Mucosa of stomach (tissue), 1 donor: ENCODE data around the gene TMEM131L.
"Not testable (repeated sequence)": the region's sequence is repeated elsewhere in the genome, so short reads cannot be mapped to it uniquely, and the experiment has no call there.

Experiments
- H3K27me3 ChIP-seq: one replicate; pipeline ENCODE4 v1.7.0; 2013; ENCODE audit warnings: mild to moderate bottlenecking, low read length; ENCODE audit not compliant: control insufficient read depth, insufficient read depth
- H3K36me3 ChIP-seq: one replicate; pipeline ENCODE4 v1.7.0; 2013; ENCODE audit warnings: low read length; ENCODE audit not compliant: control insufficient read depth, insufficient read depth
- H3K4me1 ChIP-seq: one replicate; pipeline ENCODE4 v1.7.0; 2013; ENCODE audit warnings: mild to moderate bottlenecking, low read length; ENCODE audit not compliant: control insufficient read depth, insufficient read depth
- H3K4me3 ChIP-seq: one replicate; pipeline ENCODE4 v1.7.0; 2013; ENCODE audit warnings: low read length
- H3K9ac ChIP-seq: one replicate; pipeline ENCODE4 v1.7.0; 2013; ENCODE audit warnings: mild to moderate bottlenecking, low read length, moderate library complexity
- H3K9me3 ChIP-seq: one replicate; pipeline ENCODE4 v1.7.0; 2013; ENCODE audit warnings: mild to moderate bottlenecking, low read length, moderate library complexity; ENCODE audit not compliant: control insufficient read depth
- donor health status: Pancreatic carcinoma.

The TMEM131L gene

DNA sequence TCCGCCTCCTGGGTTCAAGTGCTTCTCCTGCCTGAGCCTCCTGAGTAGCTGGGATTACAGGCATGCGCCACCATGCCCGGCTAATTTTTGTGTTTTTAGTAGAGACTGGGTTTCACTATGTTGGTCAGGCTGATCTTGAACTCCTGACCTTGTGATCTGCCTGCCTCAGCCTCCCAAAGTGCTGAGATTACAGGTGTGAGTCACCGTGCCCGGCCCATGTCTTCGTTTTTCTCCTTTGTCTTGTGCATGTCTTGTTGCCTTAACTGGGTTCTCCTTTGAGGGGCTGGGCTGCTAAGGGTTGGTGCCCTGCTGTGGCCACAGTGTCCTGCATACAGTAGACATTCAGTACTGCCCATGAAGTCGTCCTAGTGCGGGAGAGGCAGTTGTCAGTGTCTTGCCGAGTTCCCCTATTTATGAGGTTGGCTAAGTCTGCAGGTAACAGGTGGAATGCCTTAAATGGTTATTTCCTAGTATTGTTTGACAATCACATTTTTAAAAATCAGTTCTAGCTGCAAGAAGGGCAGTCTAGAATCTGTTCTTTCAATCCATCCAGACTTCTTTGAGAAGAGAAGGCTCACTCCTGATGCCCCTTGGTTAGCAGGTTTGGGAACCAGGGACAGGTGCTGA, 5.0 kb downstream of the TMEM131L start:
- H3K4me3 ChIP-seq, H3K27me3 ChIP-seq, H3K9ac ChIP-seq, H3K9me3 ChIP-seq, H3K36me3 ChIP-seq: not testable (repeated sequence)
- H3K4me1 ChIP-seq, result peaks cover 15% of the 10 kb centered on the region

DNA sequence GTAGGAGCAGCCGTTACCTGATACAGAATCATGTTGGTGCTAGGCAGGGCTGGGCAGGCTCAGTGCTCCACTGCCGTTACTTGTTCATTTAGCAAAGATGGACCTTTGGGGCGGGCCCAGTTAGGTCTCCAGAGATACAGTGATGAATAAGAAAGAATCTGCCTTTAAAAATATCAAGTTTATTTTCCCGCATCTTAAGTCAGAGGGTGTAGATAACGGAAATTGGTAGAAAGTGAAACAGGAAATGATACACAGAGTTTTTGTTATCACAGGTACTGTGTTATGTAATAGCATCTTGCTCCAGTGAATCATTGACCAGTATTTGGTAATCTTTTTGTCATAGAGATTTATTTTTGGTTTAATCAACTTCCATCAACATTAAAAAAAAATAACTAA, 5.5 kb downstream of the TMEM131L start:
- H3K9me3 ChIP-seq, result no peaks in the 10 kb centered on the region
- H3K36me3 ChIP-seq, result no peaks in the 10 kb centered on the region
- no peak overlapping the region for H3K9ac ChIP-seq
- H3K4me3 ChIP-seq, result no peak overlapping the region
- H3K27me3 ChIP-seq, result no peaks in the 10 kb centered on the region
- peaks cover 15% of the 10 kb centered on the region for H3K4me1 ChIP-seq

DNA sequence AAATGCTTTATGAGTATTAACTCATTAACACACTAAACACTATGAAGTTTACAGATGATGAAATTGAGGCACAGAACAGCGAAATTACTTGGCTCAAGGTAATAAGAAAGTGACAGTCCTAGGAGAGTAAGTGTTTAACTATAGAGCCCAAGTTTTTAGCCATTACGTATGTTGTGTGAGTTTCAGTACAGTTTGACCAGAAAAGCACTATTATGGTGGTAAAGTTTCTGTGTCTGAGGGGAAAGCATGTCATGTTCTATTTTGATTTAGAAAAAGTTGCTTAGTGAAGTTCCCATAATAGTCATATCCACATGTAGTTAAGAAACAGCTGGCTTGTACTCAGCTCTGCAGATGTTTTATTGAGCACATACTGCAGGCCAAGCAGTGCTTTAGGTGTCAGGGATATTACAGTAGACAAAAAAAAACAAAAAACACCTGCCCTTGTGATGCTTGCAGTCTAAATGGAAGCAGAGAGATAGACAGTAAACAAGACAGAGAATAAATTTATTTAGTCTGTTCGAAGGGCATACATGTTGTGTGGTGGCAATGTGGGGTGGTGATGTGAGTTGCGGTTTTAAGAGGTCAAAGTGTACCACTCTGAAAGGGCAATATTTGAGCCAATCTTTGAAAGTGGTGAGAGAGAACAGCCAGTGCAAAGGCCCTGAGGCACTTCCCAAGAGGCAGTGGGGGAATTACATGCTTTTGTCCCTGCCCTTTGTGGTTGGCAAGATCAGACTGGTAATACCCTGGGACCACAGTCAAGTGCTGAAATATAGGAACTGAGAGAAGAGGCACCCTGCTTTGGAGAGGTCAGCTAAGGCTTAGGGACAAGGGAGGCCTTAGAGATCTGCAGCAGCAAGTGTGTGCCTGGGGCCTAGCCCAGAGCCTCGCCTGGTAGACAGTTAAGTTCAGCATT, 6.2 kb downstream of the TMEM131L start:
- Histone ChIP-seq H3K27me3 (no peaks in the 10 kb centered on the region), H3K9me3 (no peaks in the 10 kb centered on the region), H3K9ac (no peak overlapping the region), H3K4me3 (no peak overlapping the region), H3K4me1 (peaks cover 15% of the 10 kb centered on the region), H3K36me3 (no peaks in the 10 kb centered on the region)

DNA sequence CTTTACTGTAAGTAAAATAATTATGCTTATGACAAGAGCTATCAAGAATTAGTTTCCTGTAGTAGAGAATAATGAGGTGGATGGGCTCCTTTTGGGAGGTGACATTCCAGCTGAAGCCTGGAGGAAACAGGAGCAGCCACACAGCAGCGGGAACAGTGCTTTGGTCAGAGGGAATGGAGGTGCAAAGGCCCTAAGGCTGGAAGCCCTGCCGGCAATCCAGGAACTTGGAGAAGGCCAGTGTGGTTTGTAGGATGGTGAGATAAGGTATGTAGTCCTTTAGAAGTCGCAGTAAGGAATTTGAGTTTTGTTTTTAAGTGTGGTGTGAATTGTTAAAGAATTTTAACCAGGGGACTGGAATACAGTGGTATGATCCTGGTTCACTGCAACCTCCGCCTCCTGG, 8.1 kb downstream of the TMEM131L start:
- Histone ChIP-seq H3K4me1 (peaks cover 8% of the 10 kb centered on the region), H3K27me3 (no peaks in the 10 kb centered on the region), H3K9me3 (no peaks in the 10 kb centered on the region), H3K36me3 (no peaks in the 10 kb centered on the region), H3K4me3 (no peak overlapping the region), H3K9ac (no peak overlapping the region)

DNA sequence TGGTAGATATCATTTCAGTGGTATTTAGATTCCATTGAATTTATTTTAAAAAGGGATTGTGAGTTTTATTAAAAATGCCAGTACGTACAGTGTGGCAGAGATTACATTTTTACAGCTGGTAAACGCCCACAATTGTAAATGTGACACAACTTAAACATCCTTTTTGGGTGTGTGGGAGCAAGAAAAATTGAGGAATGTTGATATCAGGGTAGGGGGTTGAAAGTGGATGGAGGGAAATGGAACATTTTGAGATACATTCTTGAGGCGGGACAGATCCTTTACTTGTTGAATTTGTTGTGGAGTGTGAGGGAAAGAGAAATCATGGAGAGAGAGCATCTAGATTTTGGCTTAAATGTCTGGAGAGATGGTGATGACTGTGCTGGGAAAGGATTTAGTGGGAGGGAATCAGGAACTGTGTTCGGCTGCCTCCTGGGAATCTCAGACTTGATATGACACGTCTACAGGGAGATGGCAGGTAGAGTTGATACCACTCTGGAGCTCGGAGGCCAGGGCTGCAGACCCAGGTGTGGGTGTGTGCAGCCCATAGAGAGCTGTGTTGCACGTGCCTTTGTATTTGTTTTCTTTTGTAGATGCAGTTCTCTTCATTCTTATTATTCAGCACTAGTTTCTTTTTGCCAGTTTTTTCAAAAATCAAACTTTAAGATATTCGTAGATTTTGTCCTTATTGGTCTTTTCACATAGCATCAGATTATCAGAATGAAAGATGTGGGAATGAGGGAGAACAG, 10.8 kb downstream of the TMEM131L start:
- Histone ChIP-seq H3K4me1 (no peaks in the 10 kb centered on the region), H3K9ac (no peak overlapping the region), H3K36me3 (no peaks in the 10 kb centered on the region), H3K27me3 (no peaks in the 10 kb centered on the region), H3K9me3 (no peaks in the 10 kb centered on the region), H3K4me3 (no peak overlapping the region)

DNA sequence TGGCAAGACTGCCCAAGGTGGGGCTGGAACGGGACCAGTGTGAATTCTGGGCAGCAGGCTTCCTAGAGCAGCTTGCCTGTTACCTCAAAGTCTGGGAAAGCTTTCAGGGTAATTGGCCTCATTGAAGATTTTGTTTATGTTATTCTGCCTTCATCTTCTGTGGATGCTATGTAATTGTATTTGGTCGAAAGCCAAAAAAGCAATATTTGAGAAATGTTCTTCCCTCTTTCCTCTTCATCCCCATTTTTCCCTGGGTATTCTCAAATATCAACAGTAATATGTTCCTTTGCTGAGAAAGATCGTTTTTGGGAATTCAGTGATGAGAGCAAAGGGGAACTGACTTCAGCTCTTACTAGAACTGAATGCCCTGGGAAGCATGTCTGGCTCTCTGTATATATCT, 12.9 kb downstream of the TMEM131L start:
- H3K4me1 ChIP-seq, result peaks cover 10% of the 10 kb centered on the region
- H3K9me3 ChIP-seq, result no peaks in the 10 kb centered on the region
- H3K27me3 ChIP-seq, result no peaks in the 10 kb centered on the region
- H3K9ac ChIP-seq, result no peak overlapping the region
- H3K36me3 ChIP-seq, result no peaks in the 10 kb centered on the region
- H3K4me3 ChIP-seq, result no peak overlapping the region

DNA sequence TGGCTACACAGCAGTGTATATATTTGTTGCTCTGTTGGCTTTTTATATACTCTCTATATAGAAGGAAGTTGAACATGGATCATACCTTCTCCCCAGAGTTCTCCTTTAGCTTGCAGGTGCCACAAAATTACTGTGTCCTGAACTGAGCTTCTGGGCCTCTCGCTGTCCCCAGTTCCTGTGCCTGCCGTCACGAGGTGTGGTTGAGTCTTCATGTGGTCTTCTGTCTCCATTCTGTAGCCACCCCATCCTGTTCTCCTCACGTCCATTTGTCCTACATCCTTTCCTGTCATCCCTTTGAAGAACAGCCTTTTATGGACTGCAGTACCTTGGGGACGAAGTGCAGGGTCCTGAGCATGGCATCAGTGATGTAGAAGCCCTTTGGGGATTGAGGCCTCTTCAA, 14.5 kb downstream of the TMEM131L start:
- Histone ChIP-seq H3K27me3 (no peaks in the 10 kb centered on the region), H3K4me1 (peaks cover 11% of the 10 kb centered on the region), H3K36me3 (no peaks in the 10 kb centered on the region), H3K9ac (no peak overlapping the region), H3K4me3 (no peak overlapping the region), H3K9me3 (no peaks in the 10 kb centered on the region)

DNA sequence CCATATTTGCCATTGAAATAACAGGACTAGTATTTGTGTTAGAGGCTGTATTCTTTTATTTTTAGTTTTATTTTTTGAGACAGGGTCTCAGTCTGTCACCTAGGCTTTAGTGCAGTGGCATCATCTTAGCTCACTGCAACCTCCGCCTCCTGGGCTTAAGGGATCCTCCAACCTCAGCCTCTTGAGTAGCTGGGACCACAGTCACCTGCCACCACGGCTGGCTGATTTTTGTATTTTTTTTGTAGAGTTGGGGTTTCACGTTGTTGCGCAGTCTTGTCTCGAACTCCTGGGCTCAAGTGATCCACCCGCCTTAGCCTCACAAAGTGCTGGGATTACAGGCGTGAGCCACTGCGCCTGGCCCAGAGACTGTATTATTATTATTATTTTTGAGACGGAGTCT, 15.3 kb downstream of the TMEM131L start:
- Histone ChIP-seq H3K36me3 (no peaks in the 10 kb centered on the region), H3K9ac (no peak overlapping the region), H3K9me3 (no peaks in the 10 kb centered on the region), H3K4me1 (peaks cover 18% of the 10 kb centered on the region), H3K27me3 (no peaks in the 10 kb centered on the region), H3K4me3 (no peak overlapping the region)

DNA sequence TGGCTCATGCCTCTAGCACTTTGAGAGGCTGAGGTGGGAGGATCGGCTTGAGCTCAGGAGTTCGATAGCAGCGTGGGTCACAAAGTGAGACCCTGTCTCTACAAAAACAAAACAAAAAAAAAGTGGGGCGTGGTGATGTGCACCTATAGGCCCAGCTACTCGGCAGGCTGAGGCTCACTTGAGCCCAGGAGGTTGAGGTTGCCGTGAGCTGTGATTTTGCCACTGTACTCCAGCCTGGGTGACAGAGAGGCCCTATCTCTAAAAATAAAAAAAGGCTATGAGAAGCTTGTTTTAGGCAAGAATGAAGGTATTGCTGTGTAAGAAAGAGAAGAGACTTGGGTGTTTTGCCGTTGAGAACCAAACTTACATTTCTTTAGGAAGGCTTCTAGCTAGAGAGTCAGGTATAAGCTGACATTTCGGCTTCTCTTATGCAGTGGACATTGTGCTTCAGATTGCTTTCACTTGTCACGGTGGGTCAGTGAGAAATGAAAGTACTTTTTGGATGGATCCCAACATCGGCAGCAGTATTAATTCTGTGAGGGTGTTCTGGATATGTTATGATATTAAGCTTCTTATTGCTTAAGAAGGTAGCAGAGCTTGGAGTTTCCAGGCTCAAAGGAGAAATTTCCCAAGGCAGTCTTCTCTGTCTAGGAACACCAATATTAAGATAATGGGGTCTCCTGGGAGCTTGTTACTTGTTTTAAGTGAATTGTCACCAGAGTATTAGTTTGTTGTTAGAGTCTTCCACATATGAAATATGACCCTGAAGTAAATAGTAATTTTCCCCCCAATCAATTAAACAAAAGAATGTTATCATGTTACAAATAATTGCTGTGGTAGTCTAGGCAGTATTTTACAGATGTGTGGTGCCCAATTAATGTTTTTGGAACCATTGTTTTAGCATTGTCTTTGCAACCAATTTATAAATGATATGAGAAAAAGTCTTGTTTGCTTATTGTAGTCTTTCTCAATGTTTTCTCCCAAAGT, 17.6 kb downstream of the TMEM131L start:
- no peak overlapping the region for H3K9ac ChIP-seq

DNA sequence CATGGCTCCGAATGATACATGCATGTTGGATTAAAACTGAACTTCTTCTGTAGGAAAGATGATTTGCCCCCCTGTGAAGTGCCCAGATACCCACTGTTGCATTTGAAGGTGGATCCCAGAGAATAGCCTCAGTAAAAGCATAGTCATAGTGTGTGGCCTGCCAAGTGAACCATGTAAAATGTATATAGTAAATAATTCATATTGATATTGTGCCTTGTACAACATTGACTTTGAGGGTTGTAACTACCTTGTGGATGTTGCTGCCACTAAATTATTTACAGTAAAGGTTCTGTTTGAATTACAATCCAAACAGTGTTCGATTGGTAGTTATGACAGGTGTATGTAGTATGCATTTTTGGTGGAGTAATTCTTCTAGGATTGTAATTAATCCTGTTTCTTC, 19.2 kb downstream of the TMEM131L start:
- peaks cover 44% of the 10 kb centered on the region for H3K4me1 ChIP-seq
- no peaks in the 10 kb centered on the region for H3K27me3 ChIP-seq
- H3K9me3 ChIP-seq, result no peaks in the 10 kb centered on the region
- no peak overlapping the region for H3K4me3 ChIP-seq
- H3K9ac ChIP-seq, result no peak overlapping the region
- no peaks in the 10 kb centered on the region for H3K36me3 ChIP-seq

More for the DNA sequence above, 17.6 kb downstream of the TMEM131L start:
- Histone ChIP-seq H3K4me1 (peaks cover 41% of the 10 kb centered on the region), H3K27me3 (no peaks in the 10 kb centered on the region), H3K9me3 (no peaks in the 10 kb centered on the region), H3K4me3 (no peak overlapping the region), H3K36me3 (no peaks in the 10 kb centered on the region)

DNA sequence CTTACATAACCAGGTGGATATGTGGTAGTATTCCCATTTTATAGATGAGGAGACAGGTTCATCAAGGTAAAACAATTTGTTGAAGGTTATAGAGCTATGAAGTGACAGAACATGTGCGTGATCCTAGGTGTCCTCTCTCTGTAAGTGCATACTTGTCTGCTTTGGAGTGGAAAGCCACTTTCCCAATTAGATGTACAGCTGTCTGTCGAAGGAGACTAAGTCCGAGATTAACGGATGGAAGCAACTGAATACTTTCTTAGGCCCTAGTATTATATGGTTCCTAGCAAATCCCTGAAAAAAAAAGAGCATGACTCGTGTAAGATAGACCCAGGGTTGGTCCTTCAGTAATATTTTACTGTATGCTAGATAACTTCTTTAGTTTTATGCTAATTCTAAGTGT, 19.7 kb downstream of the TMEM131L start:
- no peaks in the 10 kb centered on the region for H3K36me3 ChIP-seq
- no peak overlapping the region for H3K9ac ChIP-seq
- no peaks in the 10 kb centered on the region for H3K27me3 ChIP-seq
- H3K4me3 ChIP-seq, result no peak overlapping the region
- peaks cover 44% of the 10 kb centered on the region for H3K4me1 ChIP-seq
- no peaks in the 10 kb centered on the region for H3K9me3 ChIP-seq
